Liver (tissue), 9 donors: Measurements from ENCODE around the gene BSN. TPM values are rescaled to one million over a fixed set of nuclear protein-coding genes. Genes with fewer than 3 reads are reported as not detected.

Experiments used
- DNase-seq: peaks from one replicate; pipeline ENCODE4 v3.0.0-alpha.2; 2017; ENCODE audit warnings: low spot score
- H3K27ac ChIP-seq, 2 donors: one replicate each; pipeline ENCODE4 v1.7.0; 2013; ENCODE audit warnings: inconsistent platforms in 2 of 2, low read length in 2 of 2, control low read depth in 1 of 2, low read depth in 1 of 2, mild to moderate bottlenecking in 1 of 2
- H3K27me3 ChIP-seq, 4 donors: one replicate each; pipeline versions ENCODE4 v1.6.1 to v1.7.0; 2013; ENCODE audit warnings: low read length in 3 of 4, inconsistent platforms in 1 of 4, mild to moderate bottlenecking in 1 of 4, moderate library complexity in 1 of 4; ENCODE audit not compliant: control insufficient read depth in 4 of 4, insufficient read depth in 4 of 4
- H3K36me3 ChIP-seq, 4 donors: one replicate each; pipeline versions ENCODE4 v1.6.1 to v1.7.0; 2013; ENCODE audit warnings: low read length in 3 of 4, mild to moderate bottlenecking in 3 of 4, low read depth in 1 of 4, moderate library complexity in 1 of 4; ENCODE audit not compliant: control insufficient read depth in 4 of 4, insufficient read depth in 3 of 4
- H3K4me1 ChIP-seq, 4 donors: one replicate each; pipeline versions ENCODE4 v1.6.1 to v1.7.0; 2013; ENCODE audit warnings: low read length in 3 of 4, mild to moderate bottlenecking in 3 of 4, moderate library complexity in 1 of 4; ENCODE audit not compliant: control insufficient read depth in 4 of 4, insufficient read depth in 4 of 4
- H3K4me3 ChIP-seq, 3 donors: one replicate each; pipeline versions ENCODE4 v1.6.1 to v1.7.0; 2013; ENCODE audit warnings: low read length in 3 of 3, control low read depth in 1 of 3, low read depth in 1 of 3, mild to moderate bottlenecking in 1 of 3
- H3K9ac ChIP-seq, 2 donors: one replicate each; pipeline ENCODE4 v1.7.0; 2013; ENCODE audit warnings: low read length in 2 of 2, mild to moderate bottlenecking in 2 of 2, moderate library complexity in 2 of 2, control low read depth in 1 of 2, low read depth in 1 of 2
- H3K9me3 ChIP-seq, 4 donors: one replicate each; pipeline versions ENCODE4 v1.6.1 to v1.7.0; 2013; ENCODE audit warnings: low read length in 3 of 4; ENCODE audit not compliant: control insufficient read depth in 4 of 4
- EGR1 ChIP-seq, 2 donors: IDR thresholded peaks; 2 replicates each; pipeline ENCODE4 v1.6.1; 2016 to 2018; ENCODE audit warnings: antibody characterized with exemption in 2 of 2, low read depth in 2 of 2
- FOXA1 ChIP-seq: IDR thresholded peaks from 2 replicates; pipeline ENCODE4 v1.6.1; 2016; ENCODE audit warnings: antibody characterized with exemption
- FOXA2 ChIP-seq: IDR thresholded peaks from 2 replicates; pipeline ENCODE4 v1.6.1; 2016; ENCODE audit warnings: antibody characterized with exemption
- GABPA ChIP-seq, 2 donors: IDR thresholded peaks in 1 of 2; conservative IDR thresholded peaks in 1 of 2; 2 replicates each; pipeline ENCODE4 v1.6.1; 2016; ENCODE audit warnings: antibody characterized with exemption in 2 of 2, mild to moderate bottlenecking in 1 of 2, moderate library complexity in 1 of 2
- HNF4A ChIP-seq, 2 donors: conservative IDR thresholded peaks; 2 replicates each; pipeline ENCODE4 v1.6.1; 2016; ENCODE audit warnings: antibody characterized with exemption in 2 of 2, mild to moderate bottlenecking in 2 of 2
- HNF4G ChIP-seq: IDR thresholded peaks from 2 replicates; pipeline ENCODE4 v1.6.1; 2016; ENCODE audit warnings: antibody characterized with exemption
- JUND ChIP-seq, 2 donors: IDR thresholded peaks; 2 replicates each; pipeline ENCODE4 v1.6.1; 2016; ENCODE audit warnings: antibody characterized with exemption in 2 of 2
- NR2F2 ChIP-seq: IDR thresholded peaks from 2 replicates; pipeline ENCODE4 v1.6.1; 2016; ENCODE audit warnings: antibody characterized with exemption
- RAD21 ChIP-seq, 2 donors: IDR thresholded peaks; 2 replicates each; pipeline ENCODE4 v1.6.1; 2016; ENCODE audit warnings: antibody characterized with exemption in 2 of 2, mild to moderate bottlenecking in 2 of 2
- RXRA ChIP-seq, 2 donors: IDR thresholded peaks; 2 replicates each; pipeline ENCODE4 v1.6.1; 2017 to 2018; ENCODE audit warnings: antibody characterized with exemption in 2 of 2, mild to moderate bottlenecking in 1 of 2
- SP1 ChIP-seq: IDR thresholded peaks from 2 replicates; pipeline ENCODE4 v1.6.1; 2018; ENCODE audit warnings: antibody characterized with exemption, mild to moderate bottlenecking
- TAF1 ChIP-seq: conservative IDR thresholded peaks from 2 replicates; pipeline ENCODE4 v1.6.1; 2016; ENCODE audit warnings: antibody characterized with exemption, mild to moderate bottlenecking
- YY1 ChIP-seq: IDR thresholded peaks from 2 replicates; pipeline ENCODE4 v1.6.1; 2016; ENCODE audit warnings: antibody characterized with exemption, mild to moderate bottlenecking
- WGBS: extraction: QIAGEN DNeasy Blood & Tissue Kit; methylation state at CpG from one replicate; pipeline ENCODE4 v1.1.7; 2013; 5-methylcytosine and 5-hydroxymethylcytosine counted together
- polyA plus RNA-seq, 2 donors: library from polyadenylated mRNA; stranded (reverse) in 1 of 2; unstranded in 1 of 2; fragments of 200-250 nt in 1 of 2; fragments of >200 nt in 1 of 2; fragmentation: Nextera tagmentation in 1 of 2; extraction: Ambion mirVana in 1 of 2; gene quantifications; one replicate each; pipeline versions ENCODE4 v1.2.1 to v1.2.3, GENCODE V29; 2013 to 2015
- total RNA-seq, 2 donors: library from RNA; depleted of rRNA; stranded (reverse); fragments of >200 nt; gene quantifications; one replicate each; pipeline ENCODE4 v1.2.3, GENCODE V29; 2014
- TF ChIP-seq, protein P1 (sequence below): fragments of 150-350 bp; IDR thresholded peaks from 2 replicates; pipeline ENCODE4 v1.5.1; 2017; ENCODE audit warnings: improper control_type of control experiment, low read depth, low read length; ENCODE audit not compliant: missing input control
- TF ChIP-seq, protein P2 (sequence below): IDR thresholded peaks from 2 replicates; pipeline ENCODE4 v1.6.1; 2016; ENCODE audit warnings: antibody characterized with exemption
- TF ChIP-seq, protein P3 (sequence below): IDR thresholded peaks from 2 replicates; pipeline ENCODE4 v1.6.1; 2016; ENCODE audit warnings: antibody characterized with exemption
- TF ChIP-seq, protein P4 (sequence below): IDR thresholded peaks from 2 replicates; pipeline ENCODE4 v1.6.1; 2016; ENCODE audit warnings: antibody characterized with exemption
- donor health status: healthy.
- donor health status: healthy.
- donor health status: healthy.
- donor health status: healthy.
- donor health status: healthy.

BSN gene
- total and polyA plus RNA-seq, 4 donors: 0.32 to 0.67 (median 0.40) TPM

DNA sequence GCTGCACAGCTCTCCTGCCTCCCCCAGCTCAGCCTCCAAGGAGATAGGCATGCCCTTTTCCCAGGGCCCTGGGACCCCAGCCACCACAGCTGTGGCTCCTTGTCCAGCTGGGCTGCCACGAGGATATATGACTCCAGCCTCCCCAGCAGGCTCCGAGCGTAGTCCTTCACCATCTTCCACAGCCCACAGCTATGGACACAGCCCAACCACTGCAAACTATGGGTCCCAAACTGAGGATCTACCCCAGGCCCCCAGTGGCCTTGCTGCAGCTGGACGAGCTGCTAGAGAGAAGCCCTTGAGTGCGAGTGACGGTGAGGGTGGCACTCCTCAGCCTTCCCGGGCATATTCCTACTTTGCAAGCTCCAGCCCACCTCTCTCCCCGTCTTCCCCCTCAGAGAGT is 99.3 kb downstream of the BSN start:
- Histone ChIP-seq H3K36me3 (no peaks in the 10 kb centered on the region), H3K27me3 (no peaks in the 10 kb centered on the region), H3K9me3 (no peaks in the 10 kb centered on the region), H3K4me1 (no peaks in the 10 kb centered on the region), H3K4me3 (no peak overlapping the region), H3K27ac (no peak overlapping the region), H3K9ac (no peak overlapping the region)
- TF ChIP-seq, protein P1, sequence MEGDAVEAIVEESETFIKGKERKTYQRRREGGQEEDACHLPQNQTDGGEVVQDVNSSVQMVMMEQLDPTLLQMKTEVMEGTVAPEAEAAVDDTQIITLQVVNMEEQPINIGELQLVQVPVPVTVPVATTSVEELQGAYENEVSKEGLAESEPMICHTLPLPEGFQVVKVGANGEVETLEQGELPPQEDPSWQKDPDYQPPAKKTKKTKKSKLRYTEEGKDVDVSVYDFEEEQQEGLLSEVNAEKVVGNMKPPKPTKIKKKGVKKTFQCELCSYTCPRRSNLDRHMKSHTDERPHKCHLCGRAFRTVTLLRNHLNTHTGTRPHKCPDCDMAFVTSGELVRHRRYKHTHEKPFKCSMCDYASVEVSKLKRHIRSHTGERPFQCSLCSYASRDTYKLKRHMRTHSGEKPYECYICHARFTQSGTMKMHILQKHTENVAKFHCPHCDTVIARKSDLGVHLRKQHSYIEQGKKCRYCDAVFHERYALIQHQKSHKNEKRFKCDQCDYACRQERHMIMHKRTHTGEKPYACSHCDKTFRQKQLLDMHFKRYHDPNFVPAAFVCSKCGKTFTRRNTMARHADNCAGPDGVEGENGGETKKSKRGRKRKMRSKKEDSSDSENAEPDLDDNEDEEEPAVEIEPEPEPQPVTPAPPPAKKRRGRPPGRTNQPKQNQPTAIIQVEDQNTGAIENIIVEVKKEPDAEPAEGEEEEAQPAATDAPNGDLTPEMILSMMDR: no peak
- TF ChIP-seq, protein P2, sequence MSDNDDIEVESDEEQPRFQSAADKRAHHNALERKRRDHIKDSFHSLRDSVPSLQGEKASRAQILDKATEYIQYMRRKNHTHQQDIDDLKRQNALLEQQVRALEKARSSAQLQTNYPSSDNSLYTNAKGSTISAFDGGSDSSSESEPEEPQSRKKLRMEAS: no peak
- TF ChIP-seq RXRA (IDR thresholded peaks at IDR 0.05) (no peak), HNF4A (conservative IDR thresholded peaks at IDR 0.05) (no peak), EGR1 (IDR thresholded peaks at IDR 0.05; ENCODE audit: low read depth in 2 of 2) (no peak), FOXA2 (no peak), JUND (IDR thresholded peaks at IDR 0.05) (no peak), RAD21 (IDR thresholded peaks at IDR 0.05) (no peak), NR2F2 (no peak), HNF4G (no peak), YY1 (no peak), TAF1 (no peak), SP1 (no peak), GABPA (IDR thresholded peaks at IDR 0.05 in 1 of 2, conservative IDR thresholded peaks at IDR 0.05 in 1 of 2) (no peak), FOXA1 (no peak)
- TF ChIP-seq, protein P3, sequence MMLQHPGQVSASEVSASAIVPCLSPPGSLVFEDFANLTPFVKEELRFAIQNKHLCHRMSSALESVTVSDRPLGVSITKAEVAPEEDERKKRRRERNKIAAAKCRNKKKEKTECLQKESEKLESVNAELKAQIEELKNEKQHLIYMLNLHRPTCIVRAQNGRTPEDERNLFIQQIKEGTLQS: no peak
- TF ChIP-seq, protein P4, sequence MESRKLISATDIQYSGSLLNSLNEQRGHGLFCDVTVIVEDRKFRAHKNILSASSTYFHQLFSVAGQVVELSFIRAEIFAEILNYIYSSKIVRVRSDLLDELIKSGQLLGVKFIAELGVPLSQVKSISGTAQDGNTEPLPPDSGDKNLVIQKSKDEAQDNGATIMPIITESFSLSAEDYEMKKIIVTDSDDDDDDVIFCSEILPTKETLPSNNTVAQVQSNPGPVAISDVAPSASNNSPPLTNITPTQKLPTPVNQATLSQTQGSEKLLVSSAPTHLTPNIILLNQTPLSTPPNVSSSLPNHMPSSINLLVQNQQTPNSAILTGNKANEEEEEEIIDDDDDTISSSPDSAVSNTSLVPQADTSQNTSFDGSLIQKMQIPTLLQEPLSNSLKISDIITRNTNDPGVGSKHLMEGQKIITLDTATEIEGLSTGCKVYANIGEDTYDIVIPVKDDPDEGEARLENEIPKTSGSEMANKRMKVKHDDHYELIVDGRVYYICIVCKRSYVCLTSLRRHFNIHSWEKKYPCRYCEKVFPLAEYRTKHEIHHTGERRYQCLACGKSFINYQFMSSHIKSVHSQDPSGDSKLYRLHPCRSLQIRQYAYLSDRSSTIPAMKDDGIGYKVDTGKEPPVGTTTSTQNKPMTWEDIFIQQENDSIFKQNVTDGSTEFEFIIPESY: no peak
- DNase-seq: no peak
- 92% methylated on average over 8 of the region's 8 CpGs for WGBS

DNA sequence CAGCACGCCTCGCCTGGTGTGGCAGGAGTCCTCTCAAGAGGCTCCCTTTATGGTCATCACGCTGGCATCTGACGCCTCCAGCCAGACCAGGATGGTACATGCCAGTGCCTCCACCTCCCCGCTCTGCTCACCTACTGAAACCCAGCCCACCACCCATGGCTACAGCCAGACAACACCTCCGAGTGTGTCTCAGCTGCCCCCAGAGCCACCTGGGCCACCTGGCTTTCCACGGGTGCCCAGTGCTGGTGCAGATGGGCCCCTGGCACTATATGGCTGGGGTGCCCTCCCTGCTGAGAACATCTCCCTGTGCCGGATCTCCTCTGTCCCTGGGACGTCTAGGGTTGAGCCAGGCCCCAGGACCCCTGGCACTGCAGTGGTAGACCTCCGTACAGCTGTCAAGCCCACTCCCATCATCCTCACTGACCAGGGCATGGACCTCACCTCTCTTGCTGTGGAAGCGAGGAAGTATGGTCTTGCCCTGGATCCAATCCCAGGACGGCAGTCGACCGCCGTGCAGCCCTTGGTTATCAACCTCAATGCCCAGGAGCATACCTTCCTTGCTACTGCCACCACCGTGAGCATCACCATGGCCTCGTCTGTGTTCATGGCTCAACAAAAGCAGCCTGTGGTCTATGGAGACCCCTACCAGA is 100.0 kb downstream of the BSN start:
- TF ChIP-seq JUND (IDR thresholded peaks at IDR 0.05): no peak
- no peak for TF ChIP-seq EGR1 (IDR thresholded peaks at IDR 0.05; ENCODE audit: low read depth in 2 of 2)
- no peak for TF ChIP-seq RAD21 (IDR thresholded peaks at IDR 0.05)
- TF ChIP-seq, protein P3: no peak
- TF ChIP-seq YY1: no peak
- no peak for TF ChIP-seq GABPA (IDR thresholded peaks at IDR 0.05 in 1 of 2, conservative IDR thresholded peaks at IDR 0.05 in 1 of 2)
- TF ChIP-seq, protein P2: no peak
- no peak for DNase-seq
- WGBS: 97% methylated on average over 17 of the region's 17 CpGs
- H3K9me3 ChIP-seq: no peaks in the 10 kb centered on the region
- H3K27ac ChIP-seq: no peak overlapping the region
- no peaks in the 10 kb centered on the region for H3K36me3 ChIP-seq
- H3K4me1 ChIP-seq: no peaks in the 10 kb centered on the region
- no peak overlapping the region for H3K9ac ChIP-seq
- no peaks in the 10 kb centered on the region for H3K27me3 ChIP-seq
- H3K4me3 ChIP-seq: no peak overlapping the region
